Neural crest cell (in vitro differentiated cells): ENCODE results near the gene C11orf98. TPM values are rescaled to one million over a fixed set of nuclear protein-coding genes. Genes with fewer than 3 reads are reported as not detected.

Source experiments
- DNase-seq: peaks from one replicate; pipeline ENCODE4 v3.0.0; 2021; ENCODE audit warnings: low read depth, mixed read lengths, low spot score
- H3K27ac Mint-ChIP-seq: one replicate; pipeline ENCODE4 v1.8.0; 2021; ENCODE audit warnings: mild to moderate bottlenecking, mixed read lengths; ENCODE audit not compliant: unreplicated experiment
- H3K27me3 Mint-ChIP-seq: 2 replicates; pipeline ENCODE4 v1.8.0; 2021; ENCODE audit warnings: low read depth, mild to moderate bottlenecking, mixed read lengths
- H3K36me3 Mint-ChIP-seq: 2 replicates; pipeline ENCODE4 v1.8.0; 2021; ENCODE audit warnings: low read depth, mild to moderate bottlenecking, mixed read lengths
- H3K4me1 Mint-ChIP-seq: 2 replicates; pipeline ENCODE4 v1.8.0; 2021; ENCODE audit warnings: mixed read lengths
- H3K4me3 Mint-ChIP-seq: one replicate; pipeline ENCODE4 v1.8.0; 2021; ENCODE audit warnings: mild to moderate bottlenecking, mixed read lengths
- H3K9me3 Mint-ChIP-seq: 2 replicates; pipeline ENCODE4 v1.8.0; 2021; ENCODE audit warnings: mixed read lengths
- total RNA-seq: library from RNA; stranded (reverse); gene quantifications from 2 replicates; pipeline ENCODE4 v1.2.1, GENCODE V29; 2021
- TF ChIP-seq, protein P1 (sequence below): fragments of 200-600 bp; sonication (generic); conservative IDR thresholded peaks from 2 replicates; pipeline ENCODE4 v1.5.0; 2021; ENCODE audit warnings: antibody characterized with exemption, mild to moderate bottlenecking

Gene C11orf98
- total RNA-seq, 1 donor from 2014 or later, result 97.4 TPM

- peak; percentile 91 for DNase-seq
- Mint-ChIP-seq H3K9me3 (no peaks in the 10 kb centered on the region), H3K4me3 (peak overlapping the region; percentile 92), H3K36me3 (peaks cover 13% of the 10 kb centered on the region), H3K4me1 (peaks cover 51% of the 10 kb centered on the region), H3K27ac (peak overlapping the region; percentile 99), H3K27me3 (peaks cover 10% of the 10 kb centered on the region)
- TF ChIP-seq, protein P1, sequence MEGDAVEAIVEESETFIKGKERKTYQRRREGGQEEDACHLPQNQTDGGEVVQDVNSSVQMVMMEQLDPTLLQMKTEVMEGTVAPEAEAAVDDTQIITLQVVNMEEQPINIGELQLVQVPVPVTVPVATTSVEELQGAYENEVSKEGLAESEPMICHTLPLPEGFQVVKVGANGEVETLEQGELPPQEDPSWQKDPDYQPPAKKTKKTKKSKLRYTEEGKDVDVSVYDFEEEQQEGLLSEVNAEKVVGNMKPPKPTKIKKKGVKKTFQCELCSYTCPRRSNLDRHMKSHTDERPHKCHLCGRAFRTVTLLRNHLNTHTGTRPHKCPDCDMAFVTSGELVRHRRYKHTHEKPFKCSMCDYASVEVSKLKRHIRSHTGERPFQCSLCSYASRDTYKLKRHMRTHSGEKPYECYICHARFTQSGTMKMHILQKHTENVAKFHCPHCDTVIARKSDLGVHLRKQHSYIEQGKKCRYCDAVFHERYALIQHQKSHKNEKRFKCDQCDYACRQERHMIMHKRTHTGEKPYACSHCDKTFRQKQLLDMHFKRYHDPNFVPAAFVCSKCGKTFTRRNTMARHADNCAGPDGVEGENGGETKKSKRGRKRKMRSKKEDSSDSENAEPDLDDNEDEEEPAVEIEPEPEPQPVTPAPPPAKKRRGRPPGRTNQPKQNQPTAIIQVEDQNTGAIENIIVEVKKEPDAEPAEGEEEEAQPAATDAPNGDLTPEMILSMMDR, result no peak
Observed at GRCh38 chr11:62709247-62710000, 44.4 kb upstream of the C11orf98 start.

DNA sequence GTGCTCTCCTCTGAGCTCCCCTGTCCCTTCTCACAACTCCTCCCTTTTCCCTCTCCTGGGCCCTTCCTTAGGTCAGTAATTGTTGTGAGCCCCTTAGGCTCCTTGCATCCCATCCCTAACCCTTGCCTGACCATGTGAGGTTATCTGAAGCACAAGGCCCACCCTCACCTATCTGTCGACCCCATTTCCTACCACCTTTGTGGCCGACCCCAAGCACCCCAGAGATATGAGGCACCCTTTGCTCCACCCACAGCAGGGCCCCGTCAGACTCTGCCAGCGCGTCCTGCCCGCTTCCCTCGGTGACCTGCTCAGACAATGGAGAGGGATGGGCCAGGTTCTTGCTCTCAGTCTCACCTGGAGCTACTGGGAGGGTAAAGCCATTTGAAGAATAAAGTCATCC, 43.8 kb upstream of the C11orf98 start:
- Mint-ChIP-seq H3K9me3 (no peaks in the 10 kb centered on the region), H3K4me1 (peaks cover 51% of the 10 kb centered on the region)
- DNase-seq, result no peak

GRCh38 chr11:62708392-62708791, 43.4 kb upstream of the C11orf98 start:
- H3K27me3 Mint-ChIP-seq, result peaks cover 10% of the 10 kb centered on the region
- H3K4me3 Mint-ChIP-seq, result peak overlapping the region; percentile 92
- H3K27ac Mint-ChIP-seq, result no peak overlapping the region
- no peaks in the 10 kb centered on the region for H3K9me3 Mint-ChIP-seq
- H3K4me1 Mint-ChIP-seq, result peaks cover 51% of the 10 kb centered on the region
- TF ChIP-seq, protein P1, result no peak
- no peak for DNase-seq
- H3K36me3 Mint-ChIP-seq, result peaks cover 11% of the 10 kb centered on the region

More for the DNA sequence above, 43.8 kb upstream of the C11orf98 start:
- H3K27me3 Mint-ChIP-seq, result peaks cover 10% of the 10 kb centered on the region
- peak overlapping the region; percentile 92 for H3K4me3 Mint-ChIP-seq
- peak overlapping the region; percentile 97 for H3K27ac Mint-ChIP-seq
- H3K36me3 Mint-ChIP-seq, result peaks cover 13% of the 10 kb centered on the region
- TF ChIP-seq, protein P1, result no peak

GRCh38 chr11:62707277-62707861, 42.4 kb upstream of the C11orf98 start, which contains the start of the genes BSCL2 and GNG3:
Gene BSCL2 (minus strand): TSS chr11:62707424. CDS start chr11:62707195, 229 bp downstream.
Gene GNG3 (plus strand): TSS chr11:62707676. CDS start chr11:62708296, 620 bp downstream.
- H3K4me1 Mint-ChIP-seq, result peaks cover 51% of the 10 kb centered on the region
- no peaks in the 10 kb centered on the region for H3K9me3 Mint-ChIP-seq
- H3K4me3 Mint-ChIP-seq, result peak within 1 kb of the TSS; percentile 92
- DNase-seq, result peak; percentile 84
- TF ChIP-seq, protein P1, result no peak
- peaks cover 12% of the 10 kb centered on the region for H3K36me3 Mint-ChIP-seq
- peak within 1 kb of the TSS; percentile 98 for H3K27ac Mint-ChIP-seq
- H3K27me3 Mint-ChIP-seq, result peaks cover 10% of the 10 kb centered on the region

- Mint-ChIP-seq H3K4me1 (peaks cover 51% of the 10 kb centered on the region), H3K27ac (peak overlapping the region; percentile 98), H3K27me3 (peaks cover 10% of the 10 kb centered on the region), H3K36me3 (peaks cover 11% of the 10 kb centered on the region), H3K4me3 (peak overlapping the region; percentile 92), H3K9me3 (no peaks in the 10 kb centered on the region)
- TF ChIP-seq, protein P1, result no peak
- DNase-seq, result no peak
Observed at GRCh38 chr11:62706850-62707247, 41.8 kb upstream of the C11orf98 start.
